ENCODE results near the gene SSNA1.

- no peak for TF ChIP-seq CTCF (IDR thresholded peaks at IDR 0.05)
- TF ChIP-seq POLR2A (IDR thresholded peaks at IDR 0.05), result no peak
These were observed 2.6 kb upstream of the SSNA1 start for GRCh38 chr9:137185921-137186320.

All from lower leg skin (tissue), 3 donors.